DOHH2 (cell line): Measurements from ENCODE around the gene CCR7.

Experiments used
- H3F3A ChIP-seq: fragments of 200-600 bp; sonication (generic), shearing (Covaris generic); 2 replicates; pipeline ENCODE4 v1.6.0; 2016; ENCODE audit warnings: antibody characterized with exemption, mild to moderate bottlenecking; ENCODE audit not compliant: control insufficient read depth, insufficient read depth
- H3K27ac ChIP-seq: fragments of 200-600 bp; sonication (generic); 2 replicates; pipeline ENCODE4 v1.5.1; 2014; ENCODE audit warnings: low read depth, mild to moderate bottlenecking, low read length, moderate library complexity
- H3K27me3 ChIP-seq: fragments of 200-600 bp; sonication (generic); 2 replicates; pipeline ENCODE4 v1.6.1; 2014; ENCODE audit warnings: mild to moderate bottlenecking, low read length, mixed read lengths; ENCODE audit not compliant: control insufficient read depth
- H3K36me3 ChIP-seq: fragments of 200-600 bp; sonication (generic); 2 replicates; pipeline ENCODE4 v1.6.1; 2014; ENCODE audit warnings: mild to moderate bottlenecking, low read length, moderate library complexity, mixed read lengths; ENCODE audit not compliant: control insufficient read depth
- H3K4me1 ChIP-seq: fragments of 200-600 bp; sonication (generic); 2 replicates; pipeline ENCODE4 v1.6.1; 2014; ENCODE audit warnings: mild to moderate bottlenecking, low read length, mixed read lengths; ENCODE audit not compliant: control insufficient read depth
- H3K4me2 ChIP-seq: fragments of 200-600 bp; sonication (generic); 2 replicates; pipeline ENCODE4 v1.6.0; 2014; ENCODE audit warnings: mild to moderate bottlenecking, low read length, moderate library complexity
- H3K4me3 ChIP-seq: fragments of 200-600 bp; sonication (generic); 2 replicates; pipeline ENCODE4 v1.5.1; 2014; ENCODE audit warnings: mild to moderate bottlenecking, low read length, mixed read lengths
- H3K79me2 ChIP-seq: fragments of 200-600 bp; sonication (generic); 2 replicates; pipeline ENCODE4 v1.6.1; 2014; ENCODE audit warnings: mild to moderate bottlenecking, low read length, mixed read lengths; ENCODE audit not compliant: control insufficient read depth
- H3K9me2 ChIP-seq: fragments of 200-600 bp; sonication (generic); replicated peaks from 2 replicates; pipeline ENCODE4 v1.6.1; 2014; ENCODE audit warnings: mild to moderate bottlenecking, low read length, mixed read lengths; ENCODE audit not compliant: control insufficient read depth
- H3K9me3 ChIP-seq: fragments of 200-600 bp; sonication (generic); 2 replicates; pipeline ENCODE4 v1.6.1; 2014; ENCODE audit warnings: antibody characterized with exemption, low read length, mixed read lengths; ENCODE audit not compliant: control insufficient read depth, insufficient read depth
- H4K20me1 ChIP-seq: fragments of 200-600 bp; sonication (generic); 2 replicates; pipeline ENCODE4 v1.6.0; 2014; ENCODE audit warnings: low read depth, mild to moderate bottlenecking, antibody characterized with exemption, low read length, moderate library complexity; ENCODE audit not compliant: control insufficient read depth, insufficient read depth
- EZH2phosphoT487 ChIP-seq: fragments of 200-600 bp; sonication (generic); IDR thresholded peaks from 2 replicates; pipeline ENCODE4 v1.6.1; 2017; ENCODE audit warnings: borderline replicate concordance, mild to moderate bottlenecking, antibody characterized with exemption, low read length, moderate library complexity, mixed read lengths
- TF ChIP-seq, protein P1 (sequence below): fragments of 200-600 bp; sonication (generic); IDR thresholded peaks from one replicate; pipeline ENCODE4 v1.5.1; 2014; ENCODE audit warnings: antibody characterized with exemption, mild to moderate bottlenecking, low read depth, low read length; ENCODE audit not compliant: poor library complexity, severe bottlenecking

Gene CCR7

DNA sequence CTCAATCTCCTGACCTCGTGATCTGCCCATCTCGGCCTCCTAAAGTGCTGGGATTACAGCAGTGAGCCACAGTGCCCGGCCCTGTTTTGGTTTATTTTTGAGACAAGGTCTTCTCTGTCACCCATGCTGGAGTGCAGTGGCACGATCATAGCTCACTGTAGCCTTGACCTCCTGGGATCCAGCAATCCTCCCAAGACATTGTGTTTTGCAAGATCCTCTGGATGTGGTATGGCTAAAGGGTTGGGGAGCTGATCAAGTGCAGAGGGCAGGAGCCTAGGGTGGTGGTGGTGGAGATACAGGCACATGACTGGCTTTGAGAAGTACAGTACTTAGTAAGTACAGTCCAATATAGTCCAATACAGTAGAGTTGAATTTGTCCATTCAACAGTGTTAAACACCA, 47.3 kb downstream of the CCR7 start:
- peaks cover 49% of the 10 kb centered on the region for H3K27me3 ChIP-seq
- H3F3A ChIP-seq: no peaks in the 10 kb centered on the region
- H3K27ac ChIP-seq: no peak overlapping the region
- 0 out of 2 replicates have a peak, but pooled peaks cover 3% of the 10 kb centered on the region for H4K20me1 ChIP-seq
- no peaks in the 10 kb centered on the region for H3K9me3 ChIP-seq
- TF ChIP-seq, protein P1, sequence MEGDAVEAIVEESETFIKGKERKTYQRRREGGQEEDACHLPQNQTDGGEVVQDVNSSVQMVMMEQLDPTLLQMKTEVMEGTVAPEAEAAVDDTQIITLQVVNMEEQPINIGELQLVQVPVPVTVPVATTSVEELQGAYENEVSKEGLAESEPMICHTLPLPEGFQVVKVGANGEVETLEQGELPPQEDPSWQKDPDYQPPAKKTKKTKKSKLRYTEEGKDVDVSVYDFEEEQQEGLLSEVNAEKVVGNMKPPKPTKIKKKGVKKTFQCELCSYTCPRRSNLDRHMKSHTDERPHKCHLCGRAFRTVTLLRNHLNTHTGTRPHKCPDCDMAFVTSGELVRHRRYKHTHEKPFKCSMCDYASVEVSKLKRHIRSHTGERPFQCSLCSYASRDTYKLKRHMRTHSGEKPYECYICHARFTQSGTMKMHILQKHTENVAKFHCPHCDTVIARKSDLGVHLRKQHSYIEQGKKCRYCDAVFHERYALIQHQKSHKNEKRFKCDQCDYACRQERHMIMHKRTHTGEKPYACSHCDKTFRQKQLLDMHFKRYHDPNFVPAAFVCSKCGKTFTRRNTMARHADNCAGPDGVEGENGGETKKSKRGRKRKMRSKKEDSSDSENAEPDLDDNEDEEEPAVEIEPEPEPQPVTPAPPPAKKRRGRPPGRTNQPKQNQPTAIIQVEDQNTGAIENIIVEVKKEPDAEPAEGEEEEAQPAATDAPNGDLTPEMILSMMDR: no peak
- no peak for TF ChIP-seq EZH2phosphoT487
- H3K79me2 ChIP-seq: no peaks in the 10 kb centered on the region
- no peak overlapping the region for H3K4me2 ChIP-seq
- no peaks in the 10 kb centered on the region for H3K36me3 ChIP-seq
- H3K4me3 ChIP-seq: no peak overlapping the region
- peaks cover 26% of the 10 kb centered on the region for H3K4me1 ChIP-seq
- H3K9me2 ChIP-seq: no peaks in the 10 kb centered on the region

DNA sequence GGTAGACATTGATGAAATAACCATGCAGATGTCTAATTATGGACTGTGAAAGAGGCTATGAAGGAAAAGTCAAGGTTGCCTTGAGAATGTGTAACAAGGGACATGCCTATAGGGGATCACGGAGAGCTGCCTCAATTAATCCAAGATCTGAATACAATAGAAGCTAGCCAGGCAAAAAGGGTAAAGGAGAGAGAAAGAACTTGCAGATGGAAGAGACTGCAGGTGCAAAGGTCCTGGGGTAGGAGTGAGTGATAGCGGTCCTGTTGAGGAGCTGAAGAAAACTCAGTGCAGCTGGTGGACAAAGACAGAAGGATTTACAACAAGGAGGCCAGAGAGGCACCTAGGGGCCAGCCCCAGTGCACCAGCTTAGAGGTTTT, 48.0 kb downstream of the CCR7 start:
- H3K4me1 ChIP-seq: peaks cover 26% of the 10 kb centered on the region
- 0 out of 2 replicates have a peak, but pooled peaks cover 3% of the 10 kb centered on the region for H4K20me1 ChIP-seq
- peak overlapping the region; percentile 79 for H3K4me2 ChIP-seq
- peak overlapping the region; percentile 61 for H3K4me3 ChIP-seq
- no peaks in the 10 kb centered on the region for H3K36me3 ChIP-seq
- H3F3A ChIP-seq: no peaks in the 10 kb centered on the region
- TF ChIP-seq, protein P1: no peak
- no peak for TF ChIP-seq EZH2phosphoT487
- peak overlapping the region; percentile 29; the same call in 1 of the 2 replicates for H3K27ac ChIP-seq
- no peaks in the 10 kb centered on the region for H3K9me2 ChIP-seq
- H3K27me3 ChIP-seq: peaks cover 49% of the 10 kb centered on the region
- H3K79me2 ChIP-seq: no peaks in the 10 kb centered on the region
- H3K9me3 ChIP-seq: no peaks in the 10 kb centered on the region

DNA sequence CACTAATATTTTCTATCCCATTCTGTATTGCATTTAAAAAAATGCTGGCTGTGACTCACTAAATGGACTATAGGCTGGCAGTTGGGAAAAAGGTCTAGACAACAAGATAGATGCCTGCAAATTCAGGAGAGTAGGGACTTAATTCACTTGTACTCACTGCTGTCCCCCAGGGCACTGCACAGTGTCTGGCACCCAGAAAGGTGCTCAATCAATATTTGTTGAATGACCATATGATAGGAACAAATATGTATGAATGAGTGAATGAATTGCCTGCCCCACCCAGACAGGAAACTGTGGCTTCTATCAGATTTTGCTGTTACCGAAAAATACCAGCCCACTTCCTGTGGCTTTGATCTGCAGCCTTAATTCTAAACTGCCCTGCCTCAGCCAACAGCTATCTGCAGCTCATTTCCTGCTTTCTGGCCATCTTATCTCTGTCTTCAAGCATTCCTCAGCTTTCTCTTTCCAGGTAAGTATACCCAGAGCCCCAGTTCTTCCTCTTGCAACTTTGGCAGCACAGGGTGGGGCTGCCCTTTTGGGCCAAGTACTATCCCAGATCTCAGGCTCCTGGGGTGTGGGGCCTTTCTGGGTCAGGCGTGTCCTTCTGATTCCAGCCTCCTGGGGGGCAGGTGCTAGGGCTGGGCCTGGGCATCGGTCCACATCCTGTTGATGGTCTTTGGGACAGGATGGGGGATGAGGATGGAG, 48.5 kb downstream of the CCR7 start:
- H3K9me3 ChIP-seq: no peaks in the 10 kb centered on the region
- H3F3A ChIP-seq: no peaks in the 10 kb centered on the region
- peak overlapping the region; percentile 61 for H3K4me3 ChIP-seq
- H3K79me2 ChIP-seq: no peaks in the 10 kb centered on the region
- peak overlapping the region; percentile 29; the same call in 1 of the 2 replicates for H3K27ac ChIP-seq
- no peaks in the 10 kb centered on the region for H3K36me3 ChIP-seq
- no peaks in the 10 kb centered on the region for H3K9me2 ChIP-seq
- 0 out of 2 replicates have a peak, but pooled peaks cover 3% of the 10 kb centered on the region for H4K20me1 ChIP-seq
- peaks cover 26% of the 10 kb centered on the region for H3K4me1 ChIP-seq
- H3K4me2 ChIP-seq: peak overlapping the region; percentile 79
- TF ChIP-seq, protein P1: no peak
- no peak for TF ChIP-seq EZH2phosphoT487
- peaks cover 48% of the 10 kb centered on the region for H3K27me3 ChIP-seq
